CD4-positive, alpha-beta T cell treated with Interleukin-17A for 4 hours (primary cell): ENCODE data around the gene H1-8.
A peak's percentile ranks its signal among the peaks of the same experiment; 100 is the strongest.

ENCODE experiments used
- DNase-seq: peaks from one replicate; pipeline ENCODE4 v3.0.0-alpha.2; 2020; ENCODE audit warnings: mixed read lengths

Gene H1-8

GRCh38 chr3:129575997-129576384, 33.0 kb downstream of the H1-8 start:
- DNase-seq = no peak

- DNase-seq = peak; percentile 74
Observed at GRCh38 chr3:129576514-129577352, 33.8 kb downstream of the H1-8 start.

- no peak for DNase-seq
Observed at GRCh38 chr3:129577366-129577765, 34.4 kb downstream of the H1-8 start.

GRCh38 chr3:129577925-129578786, 35.2 kb downstream of the H1-8 start:
- peak; percentile 18 for DNase-seq

GRCh38 chr3:129579991-129580390, 37.0 kb downstream of the H1-8 start:
- no peak for DNase-seq

DNA sequence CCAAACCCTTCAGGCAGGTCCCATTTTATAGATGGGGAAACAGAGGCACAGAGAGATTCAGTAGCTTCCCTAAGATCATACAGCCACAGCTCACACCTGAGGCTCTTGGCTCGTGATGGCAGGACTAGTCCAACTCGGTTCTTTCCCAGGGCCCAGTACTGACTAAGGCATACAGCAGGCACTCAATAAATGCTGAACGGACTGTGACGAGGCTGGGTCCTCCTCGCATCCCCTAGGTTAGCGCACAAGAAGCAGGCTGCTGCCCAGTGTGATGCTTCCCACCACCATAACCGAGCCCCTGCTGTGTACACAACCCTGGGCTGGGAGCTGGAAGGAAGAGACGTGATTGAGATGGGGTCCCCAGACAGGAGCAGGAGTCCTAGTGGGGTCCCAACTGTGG, 38.6 kb downstream of the H1-8 start:
- no peak for DNase-seq

DNA sequence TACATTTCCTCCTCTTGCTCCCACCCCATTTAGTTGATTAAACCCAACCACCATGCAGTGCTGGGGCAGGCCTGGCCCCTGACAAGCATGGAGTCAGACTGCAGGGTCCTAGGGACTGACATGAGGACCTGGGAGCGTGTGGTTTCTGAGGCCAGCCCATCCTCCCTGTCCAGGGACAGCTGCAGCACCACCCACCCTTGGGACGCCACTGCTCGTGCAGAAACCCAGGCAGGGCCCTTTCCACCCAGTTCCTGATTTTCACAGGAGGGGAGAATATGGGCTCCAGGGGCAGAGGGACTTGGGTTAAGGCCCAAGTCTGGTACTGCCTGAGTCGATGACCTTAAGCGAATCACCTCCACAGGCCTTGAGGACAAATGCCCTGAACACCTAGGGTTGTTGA, 39.8 kb downstream of the H1-8 start:
- no peak for DNase-seq

DNA sequence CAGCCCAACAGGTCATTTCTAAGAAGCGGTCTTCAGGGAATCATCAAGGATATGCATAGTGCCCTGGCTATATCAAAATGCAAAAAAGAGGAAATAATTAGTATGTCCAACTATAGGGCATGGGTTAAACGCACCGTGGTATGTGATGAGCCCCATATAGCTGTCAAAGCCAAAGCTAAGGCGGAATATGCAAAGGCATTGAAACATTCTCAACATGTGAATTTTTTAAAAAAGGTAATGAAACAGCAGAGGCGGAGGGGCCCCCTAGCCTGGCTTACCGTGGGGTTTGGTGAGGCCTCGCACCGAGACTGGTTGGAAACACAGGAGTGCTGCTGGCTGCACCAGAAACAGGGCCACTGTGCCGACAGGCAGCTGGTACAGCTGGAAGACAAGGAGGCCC, 40.3 kb downstream of the H1-8 start:
- DNase-seq = no peak

- no peak for DNase-seq
Observed at GRCh38 chr3:129584631-129585030, 41.7 kb downstream of the H1-8 start.

- DNase-seq = no peak
Observed at GRCh38 chr3:129585949-129586657, 43.1 kb downstream of the H1-8 start.

DNA sequence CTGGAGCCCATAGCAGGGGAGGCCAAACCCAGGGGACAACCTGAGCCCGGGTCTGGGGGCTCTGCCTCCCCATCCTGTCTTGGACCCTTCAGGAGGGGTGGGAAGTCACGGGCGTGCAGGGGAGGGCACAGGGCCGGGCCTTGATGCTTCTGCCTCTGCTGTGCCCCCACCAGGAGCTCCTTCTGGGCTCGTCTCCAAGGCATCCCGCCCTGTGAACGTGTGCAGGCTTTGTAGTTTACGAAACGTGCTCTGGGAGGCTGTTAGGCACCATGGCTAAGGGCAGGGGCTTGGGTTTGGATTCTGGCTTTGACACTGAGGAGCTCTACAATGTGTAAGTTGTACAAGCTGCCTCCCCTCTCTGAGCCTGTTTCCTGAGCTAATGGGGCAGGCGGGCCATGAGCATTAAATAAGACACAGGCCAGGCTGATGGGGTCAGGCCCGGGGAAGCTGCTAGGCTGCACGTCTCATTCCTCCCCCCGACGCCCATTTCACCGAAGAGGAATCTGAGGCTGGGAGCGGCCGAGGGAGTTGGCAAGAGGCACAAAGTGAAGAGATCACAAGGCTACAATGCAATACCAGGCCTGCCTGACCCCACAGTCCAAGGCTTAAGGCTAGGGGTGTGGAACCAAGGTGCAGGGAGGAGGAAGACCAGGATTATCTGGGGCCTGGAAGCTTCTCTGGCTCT, 43.9 kb downstream of the H1-8 start:
- no peak for DNase-seq

DNA sequence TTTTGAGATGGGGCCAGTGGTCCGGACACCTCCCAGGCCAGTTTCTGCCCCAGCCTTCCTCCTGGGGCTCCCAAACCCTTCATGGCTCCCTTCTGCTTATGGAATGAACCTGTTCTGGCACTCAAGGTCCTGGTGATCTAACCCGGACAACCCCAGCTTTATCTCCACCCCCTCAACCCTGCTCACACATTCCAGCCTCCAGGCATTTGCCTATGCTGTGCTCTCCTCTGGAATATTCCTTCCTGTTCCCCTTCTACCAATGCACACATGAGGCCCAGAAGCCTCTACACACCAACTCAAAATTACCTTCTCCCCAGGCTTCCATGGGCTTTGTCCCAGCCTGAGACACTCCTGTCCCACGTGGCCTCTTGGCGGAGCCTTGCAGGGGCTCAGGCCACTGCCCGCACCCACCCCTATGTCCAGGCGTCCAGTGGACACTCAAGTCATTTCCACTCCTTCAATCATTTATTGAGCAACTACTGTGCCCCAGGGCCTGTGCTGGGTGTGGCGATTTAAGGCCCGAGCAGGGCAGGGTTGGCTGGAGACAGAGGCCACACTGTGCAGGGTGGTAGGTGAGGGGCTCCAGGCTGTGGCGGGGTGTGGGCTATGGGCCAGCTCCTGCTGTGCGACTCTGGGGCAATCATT, 44.7 kb downstream of the H1-8 start:
- DNase-seq = no peak

DNA sequence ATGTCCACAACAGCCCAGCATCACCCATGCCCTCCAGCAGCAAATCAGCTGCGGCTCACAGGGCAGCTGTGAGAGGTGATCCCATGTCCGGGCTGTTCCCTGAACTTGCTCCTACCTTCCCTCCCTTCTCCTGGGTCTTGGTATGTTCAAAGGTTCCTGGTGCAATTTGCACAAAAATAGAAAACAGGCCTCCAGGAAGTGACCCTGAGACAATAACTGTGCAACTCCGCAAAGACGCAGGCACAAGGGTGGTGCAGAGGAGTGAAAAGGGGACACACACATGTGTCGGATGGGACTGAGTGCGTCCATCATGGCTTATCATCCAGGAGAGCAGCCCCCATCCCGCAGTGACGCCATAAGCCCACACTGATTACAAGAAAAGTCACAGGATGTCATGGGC, 47.2 kb downstream of the H1-8 start:
- no peak for DNase-seq

GRCh38 chr3:129591932-129592331, 49.0 kb downstream of the H1-8 start:
- no peak for DNase-seq

- peak; percentile 22 for DNase-seq
Observed at GRCh38 chr3:129592381-129593131, 49.6 kb downstream of the H1-8 start.

- DNase-seq = no peak
Observed at GRCh38 chr3:129593230-129593594, 50.2 kb downstream of the H1-8 start.

- DNase-seq = peak; percentile 70
Observed at GRCh38 chr3:129593595-129594339, 50.8 kb downstream of the H1-8 start.

DNA sequence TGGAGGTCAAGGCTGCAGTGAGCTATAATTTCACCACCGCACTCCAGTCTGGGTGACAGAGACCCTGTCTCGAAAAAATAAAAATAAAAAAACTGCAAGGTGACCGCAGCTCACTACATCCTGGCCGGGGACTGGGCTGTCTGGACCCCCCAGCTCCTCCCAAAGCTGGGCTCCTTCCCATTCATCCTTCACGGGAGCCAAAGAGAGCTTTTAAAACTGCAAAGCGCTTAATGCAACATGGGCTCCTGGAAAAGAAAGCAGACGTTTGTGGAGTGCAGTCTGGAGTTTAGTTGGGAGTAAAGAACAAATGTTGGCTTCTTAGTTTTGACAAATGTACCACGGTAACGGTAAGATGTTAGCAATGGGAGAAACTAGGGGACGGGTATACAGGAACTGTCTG, 51.4 kb downstream of the H1-8 start:
- no peak for DNase-seq

DNA sequence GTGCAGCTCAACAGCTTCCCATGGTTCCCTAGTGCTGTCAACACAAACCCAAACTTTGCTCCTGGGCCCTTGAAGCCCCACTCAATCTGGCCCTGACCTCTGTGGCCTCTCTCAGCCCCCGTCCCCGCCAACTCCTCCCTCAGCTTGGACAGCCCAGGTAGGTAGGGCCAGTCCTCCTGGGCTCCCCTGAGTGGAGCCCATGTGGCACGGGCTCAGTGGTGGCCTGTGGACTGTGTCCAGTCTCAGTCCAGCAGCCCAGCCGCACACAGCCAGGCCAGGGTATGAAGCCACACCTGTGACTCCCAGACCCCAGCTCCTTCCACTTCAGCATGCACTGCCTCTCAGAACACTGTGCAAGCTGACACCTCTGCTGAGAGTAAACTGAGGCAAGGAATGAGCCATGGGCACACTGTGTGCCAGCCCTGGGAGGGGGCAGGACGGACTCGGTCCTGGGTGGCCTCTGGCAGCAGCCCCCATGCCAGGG, 52.0 kb downstream of the H1-8 start:
- DNase-seq = no peak

- no peak for DNase-seq
Observed at GRCh38 chr3:129595544-129596193, 52.7 kb downstream of the H1-8 start.
